Subcutaneous abdominal adipose tissue (tissue), 5 donors: ENCODE results near the gene CHD6.

Experiments used
- H3K27ac ChIP-seq: one replicate; pipeline ENCODE4 v1.7.0; 2013; ENCODE audit warnings: low read depth, mild to moderate bottlenecking, inconsistent platforms, low read length, moderate library complexity
- H3K27me3 ChIP-seq, 5 donors: one replicate each; pipeline ENCODE4 v1.7.0; 2013; ENCODE audit warnings: low read length in 5 of 5, inconsistent platforms in 1 of 5; ENCODE audit not compliant: control insufficient read depth in 5 of 5, insufficient read depth in 4 of 5
- H3K36me3 ChIP-seq, 5 donors: one replicate each; pipeline ENCODE4 v1.7.0; 2013; ENCODE audit warnings: low read length in 5 of 5; ENCODE audit not compliant: control insufficient read depth in 5 of 5, insufficient read depth in 5 of 5
- H3K4me1 ChIP-seq, 5 donors: one replicate each; pipeline ENCODE4 v1.7.0; 2013; ENCODE audit warnings: low read length in 5 of 5, mild to moderate bottlenecking in 3 of 5, moderate library complexity in 1 of 5; ENCODE audit not compliant: control insufficient read depth in 5 of 5, insufficient read depth in 5 of 5
- H3K4me3 ChIP-seq, 5 donors: one replicate each; pipeline ENCODE4 v1.7.0; 2013; ENCODE audit warnings: low read length in 5 of 5, low read depth in 1 of 5
- H3K9ac ChIP-seq, 5 donors: one replicate each; pipeline ENCODE4 v1.7.0; 2013; ENCODE audit warnings: low read length in 5 of 5, mild to moderate bottlenecking in 4 of 5, moderate library complexity in 3 of 5
- H3K9me3 ChIP-seq, 5 donors: one replicate each; pipeline ENCODE4 v1.7.0; 2013; ENCODE audit warnings: low read length in 5 of 5; ENCODE audit not compliant: control insufficient read depth in 5 of 5
- donor health status: healthy.
- donor health status: healthy.
- donor health status: healthy.
- donor health status: healthy.
- donor health status: healthy.

Gene CHD6

DNA sequence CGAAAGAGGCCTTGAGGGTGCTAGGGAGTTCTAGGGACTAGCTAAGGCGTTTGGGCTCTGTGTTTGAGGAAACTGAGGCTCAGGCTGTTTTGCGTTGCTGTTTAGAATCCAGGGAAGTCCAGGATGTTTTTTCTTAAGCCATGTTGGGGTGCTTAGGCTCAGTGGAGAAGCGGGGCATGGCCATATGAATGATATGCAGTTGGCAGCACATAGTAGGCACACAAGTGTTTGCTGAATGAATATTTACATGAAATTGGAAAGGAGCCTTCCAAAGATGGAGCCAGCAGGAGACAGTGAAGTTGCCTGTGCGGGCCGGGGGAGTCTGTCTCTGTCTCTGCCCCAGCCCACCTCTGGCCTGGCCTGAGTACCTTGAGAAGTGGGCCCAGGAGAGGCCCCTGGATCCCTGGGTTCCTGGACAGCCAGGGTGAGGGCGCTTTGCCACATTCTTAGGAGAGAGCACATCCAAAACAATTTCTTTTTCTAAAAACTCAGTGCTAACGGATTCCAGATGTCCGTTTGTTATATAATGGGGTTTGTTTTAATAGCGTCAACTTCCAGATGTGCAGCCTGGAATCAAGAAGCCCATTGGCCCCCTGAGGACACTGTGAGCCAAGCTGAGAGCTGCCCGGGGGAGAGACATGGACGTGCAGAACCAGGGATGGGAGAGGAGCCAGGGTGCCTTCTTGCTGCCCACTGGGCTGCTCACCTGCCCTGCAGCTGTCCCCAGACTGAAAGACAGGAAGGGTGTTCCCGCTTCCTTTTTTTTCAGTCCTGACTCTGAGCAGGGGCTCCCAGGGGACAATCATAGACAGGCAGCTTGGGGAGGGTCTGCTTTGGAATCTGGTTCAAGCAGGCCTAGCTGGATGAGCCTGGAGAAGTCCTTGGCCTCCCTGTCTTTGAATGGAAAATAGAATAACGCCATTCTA lies 231.4 kb downstream of the CHD6 start:
- Histone ChIP-seq H3K36me3 (no peaks in the 10 kb centered on the region), H3K9ac (no peak overlapping the region), H3K4me1 (peaks cover 2 to 18% (median 14%) of the 10 kb centered on the region in 5 donors), H3K9me3 (no peaks in the 10 kb centered on the region), H3K27ac (no peak overlapping the region), H3K27me3 (peaks cover 0 to 3% (median 0%) of the 10 kb centered on the region in 5 donors), H3K4me3 (no peak overlapping the region)

DNA sequence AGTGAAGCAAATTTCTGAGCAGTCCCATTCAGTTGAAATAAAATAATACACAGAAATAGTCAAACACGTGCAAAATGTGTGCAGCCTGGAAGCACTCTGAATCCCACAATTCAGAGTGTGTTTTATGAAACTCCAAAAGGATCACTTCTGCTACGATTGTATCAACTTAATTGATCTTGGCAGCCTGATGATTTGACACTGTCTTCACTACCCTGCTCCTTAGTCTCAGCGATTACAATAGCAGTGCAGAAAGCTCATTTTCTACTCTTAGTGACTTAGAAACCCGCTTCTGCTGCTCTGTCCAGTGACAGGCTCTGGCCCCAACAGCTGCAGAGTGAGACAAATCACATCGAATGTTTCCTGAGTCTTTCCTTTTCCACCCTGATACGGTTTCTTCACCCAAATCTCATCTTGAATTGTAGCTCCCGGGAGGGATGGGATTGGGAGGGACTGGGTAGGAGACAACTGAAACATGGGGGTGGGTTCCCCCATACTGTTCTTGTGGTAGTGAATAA lies 235.3 kb downstream of the CHD6 start:
- H3K9ac ChIP-seq: no peak overlapping the region
- peaks cover 2 to 18% (median 14%) of the 10 kb centered on the region in 5 donors for H3K4me1 ChIP-seq
- peaks cover 0 to 6% (median 2%) of the 10 kb centered on the region in 5 donors for H3K27me3 ChIP-seq
- H3K27ac ChIP-seq: no peak overlapping the region
- H3K9me3 ChIP-seq: no peaks in the 10 kb centered on the region
- H3K4me3 ChIP-seq: no peak overlapping the region
- H3K36me3 ChIP-seq: no peaks in the 10 kb centered on the region

DNA sequence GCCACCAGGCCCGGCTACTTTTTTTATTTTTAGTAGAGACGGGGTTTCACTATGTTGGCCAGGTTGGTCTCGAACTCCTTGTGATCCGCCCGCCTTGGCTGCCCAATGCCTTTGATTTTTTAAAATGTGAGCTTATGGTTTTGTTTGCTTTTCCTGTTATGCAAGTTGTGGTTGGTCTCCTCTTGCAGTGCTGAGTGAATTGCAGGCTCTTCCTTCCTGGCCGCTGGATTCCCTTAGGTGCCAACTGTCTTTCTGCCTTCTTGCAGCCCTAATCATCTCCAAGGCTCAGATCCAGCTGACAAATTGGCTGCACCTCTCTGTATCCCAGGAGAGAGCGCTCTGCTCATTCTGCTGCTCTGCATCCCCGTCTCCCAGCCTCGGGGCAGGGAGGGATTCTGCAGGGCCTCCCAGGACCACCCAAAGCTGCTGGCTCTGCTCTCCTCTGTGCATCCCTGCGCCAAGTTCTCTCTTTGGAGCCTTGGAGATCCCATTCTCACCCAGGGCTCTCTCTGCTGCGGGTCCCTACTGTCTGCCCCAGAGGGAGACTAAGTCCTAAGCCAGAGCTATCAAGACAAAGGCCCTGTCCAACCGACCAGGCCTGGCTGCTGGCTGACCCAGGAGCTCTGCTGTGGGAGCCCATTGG lies 237.5 kb downstream of the CHD6 start:
- H3K4me1 ChIP-seq: peaks cover 0 to 10% (median 0%) of the 10 kb centered on the region in 5 donors
- no peak overlapping the region for H3K9ac ChIP-seq
- H3K27me3 ChIP-seq: peaks cover 0 to 8% (median 6%) of the 10 kb centered on the region in 5 donors
- no peaks in the 10 kb centered on the region for H3K36me3 ChIP-seq
- H3K9me3 ChIP-seq: no peaks in the 10 kb centered on the region
- no peak overlapping the region for H3K27ac ChIP-seq
- no peak overlapping the region for H3K4me3 ChIP-seq

DNA sequence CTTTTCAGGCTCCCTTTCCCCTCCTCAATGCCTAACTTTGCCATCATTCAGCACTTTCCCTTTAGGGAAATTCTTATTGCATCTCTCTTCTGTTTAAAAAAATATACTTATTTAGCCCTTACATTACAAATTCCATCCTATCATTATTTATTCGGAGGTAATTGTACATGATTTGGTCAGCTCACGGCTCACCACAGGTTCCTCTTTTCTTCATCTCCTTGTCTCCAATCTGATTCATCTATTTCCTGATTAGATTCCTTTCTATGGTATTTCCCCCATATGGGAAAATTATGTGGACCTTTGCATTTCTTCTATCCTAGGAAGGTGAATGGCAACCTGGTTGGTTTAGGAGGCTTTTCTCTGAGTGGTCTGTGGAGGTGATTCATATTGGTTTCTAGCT lies 238.6 kb downstream of the CHD6 start:
- H3K36me3 ChIP-seq: no peaks in the 10 kb centered on the region
- no peak overlapping the region for H3K4me3 ChIP-seq
- no peaks in the 10 kb centered on the region for H3K9me3 ChIP-seq
- peaks cover 0 to 11% (median 9%) of the 10 kb centered on the region in 5 donors for H3K27me3 ChIP-seq
- peaks cover 0 to 10% (median 0%) of the 10 kb centered on the region in 5 donors for H3K4me1 ChIP-seq
- H3K9ac ChIP-seq: no peak overlapping the region
- no peak overlapping the region for H3K27ac ChIP-seq

DNA sequence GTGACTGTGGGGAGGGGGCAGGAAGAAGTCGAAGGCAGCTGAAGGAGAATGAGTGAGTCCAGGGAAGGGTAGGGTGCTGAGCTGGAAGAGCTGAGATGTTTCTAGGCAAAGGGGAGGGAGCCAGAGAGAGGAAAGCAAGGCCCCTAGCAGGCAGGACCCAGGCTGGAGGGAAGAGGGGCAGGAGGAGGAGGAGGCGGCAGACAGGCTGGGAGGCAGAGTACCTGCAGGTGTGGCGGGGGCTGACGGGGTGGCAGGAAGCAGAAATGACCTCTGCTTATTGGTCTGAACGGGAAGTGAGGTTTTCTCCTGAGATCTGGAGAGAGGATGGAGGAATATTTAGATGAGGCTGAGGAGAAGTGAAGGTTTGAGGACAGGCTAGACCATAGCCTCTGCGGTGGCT lies 240.9 kb downstream of the CHD6 start:
- Histone ChIP-seq H3K27me3 (peaks cover 5 to 13% (median 10%) of the 10 kb centered on the region in 5 donors), H3K27ac (no peak overlapping the region)

DNA sequence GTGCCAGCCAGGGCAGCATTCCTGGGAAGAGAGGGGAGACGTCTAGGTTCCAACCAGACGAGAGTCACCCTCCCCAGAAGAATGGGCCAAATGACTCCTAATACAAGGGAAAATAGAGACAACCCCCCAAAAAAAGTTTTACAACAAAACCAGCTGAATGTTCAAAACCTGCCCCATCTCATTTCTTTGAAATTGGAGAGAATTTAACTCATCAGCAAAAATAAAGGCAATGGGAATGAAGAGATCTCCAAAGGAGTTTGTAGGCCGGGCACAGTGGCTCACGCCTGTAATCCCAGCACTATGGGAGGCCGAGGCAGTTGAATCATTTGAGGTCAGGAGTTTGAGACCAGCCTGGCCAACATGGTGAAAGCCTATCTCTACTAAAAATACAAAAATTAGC lies 241.8 kb downstream of the CHD6 start:
- peaks cover 5 to 13% (median 10%) of the 10 kb centered on the region in 5 donors for H3K27me3 ChIP-seq
- H3K27ac ChIP-seq: no peak overlapping the region

More for the DNA sequence above, 240.9 kb downstream of the CHD6 start:
- H3K9me3 ChIP-seq: peaks cover 0 to 2% (median 0%) of the 10 kb centered on the region in 5 donors
- no peaks in the 10 kb centered on the region for H3K36me3 ChIP-seq
- H3K9ac ChIP-seq: no peak overlapping the region
- H3K4me3 ChIP-seq: no peak overlapping the region
- H3K4me1 ChIP-seq: peaks cover 0 to 2% (median 0%) of the 10 kb centered on the region in 5 donors

GRCh38 chr20:41375846-41376245 lies 242.3 kb downstream of the CHD6 start:
- H3K4me1 ChIP-seq: no peaks in the 10 kb centered on the region
- no peaks in the 10 kb centered on the region for H3K36me3 ChIP-seq
- H3K9ac ChIP-seq: no peak overlapping the region
- H3K27me3 ChIP-seq: peaks cover 5 to 13% (median 10%) of the 10 kb centered on the region in 5 donors
- H3K9me3 ChIP-seq: peaks cover 3 to 14% (median 7%) of the 10 kb centered on the region in 5 donors
- no peak overlapping the region for H3K4me3 ChIP-seq
- no peak overlapping the region for H3K27ac ChIP-seq

More for the DNA sequence above, 241.8 kb downstream of the CHD6 start:
- peaks cover under 1 to 9% (median 2%) of the 10 kb centered on the region in 5 donors for H3K9me3 ChIP-seq
- H3K36me3 ChIP-seq: no peaks in the 10 kb centered on the region
- H3K4me1 ChIP-seq: no peaks in the 10 kb centered on the region
- no peak overlapping the region for H3K4me3 ChIP-seq
- H3K9ac ChIP-seq: no peak overlapping the region

GRCh38 chr20:41373931-41374920 lies 244.0 kb downstream of the CHD6 start:
- no peak overlapping the region for H3K27ac ChIP-seq
- H3K36me3 ChIP-seq: no peaks in the 10 kb centered on the region
- no peak overlapping the region for H3K9ac ChIP-seq
- no peaks in the 10 kb centered on the region for H3K4me1 ChIP-seq
- no peak overlapping the region for H3K4me3 ChIP-seq
- H3K9me3 ChIP-seq: peaks cover 3 to 14% (median 7%) of the 10 kb centered on the region in 5 donors
- H3K27me3 ChIP-seq: peaks cover 6 to 11% (median 8%) of the 10 kb centered on the region in 5 donors

GRCh38 chr20:41373251-41373783 lies 244.9 kb downstream of the CHD6 start:
- no peaks in the 10 kb centered on the region for H3K36me3 ChIP-seq
- peaks cover 3 to 14% (median 7%) of the 10 kb centered on the region in 5 donors for H3K9me3 ChIP-seq
- no peaks in the 10 kb centered on the region for H3K4me1 ChIP-seq
- peaks cover 6 to 14% (median 11%) of the 10 kb centered on the region in 5 donors for H3K27me3 ChIP-seq
- H3K27ac ChIP-seq: no peak overlapping the region
- H3K9ac ChIP-seq: no peak overlapping the region
- H3K4me3 ChIP-seq: no peak overlapping the region
